COLO829 (cell line): Measurements from ENCODE around the gene SRPK1.

ENCODE experiments used
- DNase-seq: peaks from one replicate; pipeline ENCODE4 v3.0.0; 2012; ENCODE audit warnings: low spot score

Gene SRPK1

GRCh38 chr6:35817515-35817914 lies 103.4 kb downstream of the SRPK1 start:
- no peak for DNase-seq

- no peak for DNase-seq
Observed at GRCh38 chr6:35811699-35811995, 109.3 kb downstream of the SRPK1 start.

GRCh38 chr6:35810971-35811698 lies 109.8 kb downstream of the SRPK1 start:
- DNase-seq, result no peak

- no peak for DNase-seq
Observed at GRCh38 chr6:35809809-35810208, 111.1 kb downstream of the SRPK1 start.

GRCh38 chr6:35808688-35809087 lies 112.2 kb downstream of the SRPK1 start:
- DNase-seq, result no peak

GRCh38 chr6:35804996-35805736 lies 115.7 kb downstream of the SRPK1 start, which contains the start of gene LHFPL5:
TSS of gene LHFPL5 (plus strand) at chr6:35805352. CDS start at chr6:35805671, 319 bp downstream.
- no peak for DNase-seq

- DNase-seq, result no peak
Observed at GRCh38 chr6:35801148-35801547, 119.8 kb downstream of the SRPK1 start.

- DNase-seq, result no peak
Observed at GRCh38 chr6:35798706-35799105, 122.2 kb downstream of the SRPK1 start.

GRCh38 chr6:35797837-35798526 lies 122.9 kb downstream of the SRPK1 start:
- no peak for DNase-seq

- DNase-seq, result no peak
Observed at GRCh38 chr6:35796236-35796635, 124.7 kb downstream of the SRPK1 start.

GRCh38 chr6:35795453-35796071 lies 125.3 kb downstream of the SRPK1 start:
- DNase-seq, result no peak

- no peak for DNase-seq
Observed at GRCh38 chr6:35794536-35795452, 126.1 kb downstream of the SRPK1 start.

- no peak for DNase-seq
Observed at GRCh38 chr6:35790683-35791082, 130.2 kb downstream of the SRPK1 start.

GRCh38 chr6:35788423-35788982 lies 132.4 kb downstream of the SRPK1 start:
- no peak for DNase-seq

GRCh38 chr6:35787266-35788218 lies 133.4 kb downstream of the SRPK1 start:
- no peak for DNase-seq

GRCh38 chr6:35786810-35787209 lies 134.1 kb downstream of the SRPK1 start:
- no peak for DNase-seq

GRCh38 chr6:35786272-35786671 lies 134.6 kb downstream of the SRPK1 start:
- no peak for DNase-seq

- DNase-seq, result no peak
Observed at GRCh38 chr6:35784200-35784599, 136.7 kb downstream of the SRPK1 start.
